Upper lobe of left lung (tissue), 6 donors: Measurements from ENCODE around the gene SMAD6. TPM values are rescaled to one million over a fixed set of nuclear protein-coding genes. Genes with fewer than 3 reads are reported as not detected.
A peak's percentile ranks its signal among the peaks of the same experiment; 100 is the strongest.
"Not testable (repeated sequence)": the region's sequence is repeated elsewhere in the genome, so short reads cannot be mapped to it uniquely, and the experiment has no call there.

Experiments
- ATAC-seq, 2 donors: fragments of 200-7000 bp; cut with Tn5 transposase; one replicate each; pipeline ENCODE4 v1.9.1; 2022; ENCODE audit warnings: mild to moderate bottlenecking in 2 of 2, moderate library complexity in 2 of 2; ENCODE audit not compliant: low FRiP score in 2 of 2
- DNase-seq, 2 donors: peaks; one replicate each; pipeline ENCODE4 v3.0.0-alpha.2; 2019 to 2020
- H3K27ac ChIP-seq, 4 donors: fragments of 200-600 bp; sonication (generic); one replicate each; pipeline ENCODE4 v1.5.1; 2016 to 2019
- H3K27me3 ChIP-seq, 4 donors: fragments of 200-600 bp; sonication (generic); one replicate each; pipeline ENCODE4 v1.5.1; 2017 to 2019
- H3K36me3 ChIP-seq, 4 donors: fragments of 200-600 bp; sonication (generic); one replicate each; pipeline ENCODE4 v1.5.1; 2016 to 2019
- H3K4me1 ChIP-seq, 4 donors: fragments of 200-600 bp; sonication (generic); one replicate each; pipeline ENCODE4 v1.5.1; 2018 to 2019
- H3K4me3 ChIP-seq, 4 donors: fragments of 200-600 bp; sonication (generic); one replicate each; pipeline ENCODE4 v1.5.1; 2017 to 2019; ENCODE audit warnings: mild to moderate bottlenecking in 2 of 4, moderate library complexity in 1 of 4
- H3K9me3 ChIP-seq, 4 donors: fragments of 200-600 bp; sonication (generic); one replicate each; pipeline ENCODE4 v1.5.1; 2018 to 2019
- EP300 ChIP-seq, 4 donors: sonication (generic); formaldehyde crosslinking; IDR thresholded peaks; one replicate each; pipeline ENCODE4 v1.5.1; 2017; ENCODE audit warnings: antibody characterized with exemption in 4 of 4, control low read depth in 2 of 4
- POLR2A ChIP-seq, 4 donors: fragments of 450-650 bp; IDR thresholded peaks; one replicate each; pipeline ENCODE4 v1.5.1; 2016 to 2017; ENCODE audit warnings: antibody characterized with exemption in 4 of 4, mild to moderate bottlenecking in 2 of 4
- POLR2AphosphoS5 ChIP-seq, 2 donors: sonication (generic); formaldehyde crosslinking; IDR thresholded peaks; one replicate each; pipeline ENCODE4 v1.5.1; 2017; ENCODE audit warnings: antibody characterized with exemption in 2 of 2
- WGBS, 2 donors: methylation state at CpG; one replicate each; pipeline ENCODE4 v1.1.5; 2017 to 2018; 5-methylcytosine and 5-hydroxymethylcytosine counted together
- total RNA-seq, 6 donors: library from RNA; depleted of rRNA in 4 of 6; stranded (reverse); fragments of >200 nt in 4 of 6; gene quantifications; one replicate each; pipeline versions ENCODE4 v1.1.0 to v1.2.1, GENCODE V29; 2016 to 2021
- TF ChIP-seq, protein P1 (sequence below), 6 experiments: fragments of 450-650 bp in 4 of 6; fragments of 200-600 bp in 2 of 6; sonication (generic) in 2 of 6; IDR thresholded peaks; one replicate each; pipeline ENCODE4 v1.5.1; 2016 to 2019; ENCODE audit warnings: antibody characterized with exemption in 6 of 6
- donor health status: DM: no; HTN: no; CAD: no; lungs with moderate emphysema.
- donor health status: DM: no; HTN: yes; CAD: no; lungs with severe emphysema.

Gene SMAD6
- total RNA-seq, 6 donors from 2014 or later, result 76.6 to 377 (median 102) TPM

- DNase-seq (no peak), ATAC-seq (no peak)
- WGBS, 2 donors, result 46 to 55% methylated on average over 6 of the region's 6 CpGs
- TF ChIP-seq EP300 (IDR thresholded peaks at IDR 0.05), result no peak
- TF ChIP-seq, protein P1, sequence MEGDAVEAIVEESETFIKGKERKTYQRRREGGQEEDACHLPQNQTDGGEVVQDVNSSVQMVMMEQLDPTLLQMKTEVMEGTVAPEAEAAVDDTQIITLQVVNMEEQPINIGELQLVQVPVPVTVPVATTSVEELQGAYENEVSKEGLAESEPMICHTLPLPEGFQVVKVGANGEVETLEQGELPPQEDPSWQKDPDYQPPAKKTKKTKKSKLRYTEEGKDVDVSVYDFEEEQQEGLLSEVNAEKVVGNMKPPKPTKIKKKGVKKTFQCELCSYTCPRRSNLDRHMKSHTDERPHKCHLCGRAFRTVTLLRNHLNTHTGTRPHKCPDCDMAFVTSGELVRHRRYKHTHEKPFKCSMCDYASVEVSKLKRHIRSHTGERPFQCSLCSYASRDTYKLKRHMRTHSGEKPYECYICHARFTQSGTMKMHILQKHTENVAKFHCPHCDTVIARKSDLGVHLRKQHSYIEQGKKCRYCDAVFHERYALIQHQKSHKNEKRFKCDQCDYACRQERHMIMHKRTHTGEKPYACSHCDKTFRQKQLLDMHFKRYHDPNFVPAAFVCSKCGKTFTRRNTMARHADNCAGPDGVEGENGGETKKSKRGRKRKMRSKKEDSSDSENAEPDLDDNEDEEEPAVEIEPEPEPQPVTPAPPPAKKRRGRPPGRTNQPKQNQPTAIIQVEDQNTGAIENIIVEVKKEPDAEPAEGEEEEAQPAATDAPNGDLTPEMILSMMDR (IDR thresholded peaks at IDR 0.05), result no peak
- H3K4me3 ChIP-seq, result peak overlapping the region in 1 of 4 donors; percentile 15
- H3K36me3 ChIP-seq, result peaks cover 0 to 16% (median 4%) of the 10 kb centered on the region in 4 donors
- H3K27me3 ChIP-seq, result no peaks in the 10 kb centered on the region
- H3K9me3 ChIP-seq, result peaks cover 0 to 8% (median 3%) of the 10 kb centered on the region in 4 donors
- H3K27ac ChIP-seq, result peak overlapping the region in 3 of 4 donors; percentile 9 to 84 (median 20)
- H3K4me1 ChIP-seq, result peaks cover 67 to 93% (median 81%) of the 10 kb centered on the region in 4 donors
These were observed 54.3 kb downstream of the SMAD6 start for GRCh38 chr15:66756295-66756694.

DNA sequence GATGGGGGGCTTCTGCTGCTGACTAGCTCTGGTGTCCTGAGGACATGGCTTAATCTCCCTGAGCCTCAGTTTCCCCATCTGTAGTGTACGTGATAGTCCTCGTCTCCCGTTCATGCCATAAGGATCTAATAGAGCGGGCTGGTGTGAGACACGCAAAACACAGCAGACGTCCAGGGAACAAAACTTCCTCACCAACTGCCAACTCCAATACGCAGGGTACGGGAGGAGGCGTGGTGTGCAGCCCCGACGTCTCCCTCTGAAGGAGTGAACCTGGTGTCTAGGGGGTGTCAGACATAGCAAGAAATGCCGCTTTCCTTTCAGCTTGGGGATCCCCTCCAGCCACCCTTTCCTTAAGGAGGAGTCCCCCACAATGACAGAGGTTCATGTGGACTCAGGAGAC, 55.0 kb downstream of the SMAD6 start:
- peak overlapping the region; percentile 47 to 84 (median 60) for H3K27ac ChIP-seq
- H3K4me1 ChIP-seq, result peaks cover 75 to 93% (median 81%) of the 10 kb centered on the region in 4 donors
- H3K36me3 ChIP-seq, result peaks cover 0 to 16% (median 3%) of the 10 kb centered on the region in 4 donors
- H3K4me3 ChIP-seq, result peak overlapping the region in 1 of 4 donors; percentile 15
- 60 to 74% methylated on average over 12 of the region's 12 CpGs for WGBS, 2 donors
- DNase-seq, result no peak
- H3K9me3 ChIP-seq, result peaks cover 0 to 8% (median 3%) of the 10 kb centered on the region in 4 donors
- no peaks in the 10 kb centered on the region for H3K27me3 ChIP-seq
- TF ChIP-seq POLR2A (IDR thresholded peaks at IDR 0.05) (no peak), EP300 (IDR thresholded peaks at IDR 0.05) (no peak), POLR2AphosphoS5 (IDR thresholded peaks at IDR 0.05) (no peak)
- TF ChIP-seq, protein P1 (IDR thresholded peaks at IDR 0.05), result no peak
- ATAC-seq, result no peak

GRCh38 chr15:66757521-66757920, 55.5 kb downstream of the SMAD6 start:
- WGBS, 2 donors, result 66 to 78% methylated on average over 7 to 11 of the region's 11 CpGs
- Histone ChIP-seq H3K9me3 (peaks cover 0 to 8% (median 3%) of the 10 kb centered on the region in 4 donors), H3K27ac (peak overlapping the region; percentile 47 to 84 (median 60)), H3K4me1 (peaks cover 80 to 93% (median 84%) of the 10 kb centered on the region in 4 donors), H3K4me3 (peak overlapping the region in 1 of 4 donors; percentile 15), H3K36me3 (peaks cover 0 to 16% (median 0%) of the 10 kb centered on the region in 4 donors), H3K27me3 (no peaks in the 10 kb centered on the region)
- ATAC-seq, result no peak
- DNase-seq, result no peak
- TF ChIP-seq EP300 (IDR thresholded peaks at IDR 0.05), result no peak
- TF ChIP-seq, protein P1 (IDR thresholded peaks at IDR 0.05), result no peak
- no peak for TF ChIP-seq POLR2A (IDR thresholded peaks at IDR 0.05)
- TF ChIP-seq POLR2AphosphoS5 (IDR thresholded peaks at IDR 0.05), result no peak

DNA sequence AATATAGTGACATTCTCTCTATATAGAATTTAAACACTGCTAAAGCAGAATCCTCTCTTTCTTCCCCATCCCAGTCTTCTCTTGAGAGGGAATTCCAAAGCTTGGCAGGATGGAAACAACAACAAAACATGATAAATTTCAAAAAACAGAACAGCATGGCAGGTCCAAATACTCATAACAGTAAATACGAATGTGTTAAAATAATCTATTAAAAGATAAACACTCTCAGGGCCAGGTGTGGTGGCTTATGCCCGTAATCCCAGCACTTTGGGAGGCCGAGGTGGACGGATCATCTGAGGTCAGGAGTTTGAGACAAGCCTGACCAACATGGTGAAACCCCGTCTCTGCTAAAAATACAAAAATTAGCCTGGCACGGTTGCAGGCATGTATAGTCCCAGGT, 56.2 kb downstream of the SMAD6 start:
- H3K36me3 ChIP-seq, result peaks cover 0 to 16% (median 0%) of the 10 kb centered on the region in 4 donors
- ATAC-seq, H3K4me3 ChIP-seq, H3K27me3 ChIP-seq, H3K9me3 ChIP-seq, DNase-seq: not testable (repeated sequence)
- peak overlapping the region in 3 of 4 donors; percentile 30 to 84 (median 60) for H3K27ac ChIP-seq
- 37 to 61% methylated on average over 6 of the region's 6 CpGs for WGBS, 2 donors
- H3K4me1 ChIP-seq, result peaks cover 80 to 93% (median 84%) of the 10 kb centered on the region in 4 donors

GRCh38 chr15:66758844-66759243, 56.8 kb downstream of the SMAD6 start:
- TF ChIP-seq, protein P1 (IDR thresholded peaks at IDR 0.05), result no peak
- no peak for TF ChIP-seq POLR2AphosphoS5 (IDR thresholded peaks at IDR 0.05)
- no peak for TF ChIP-seq POLR2A (IDR thresholded peaks at IDR 0.05)
- no peak for TF ChIP-seq EP300 (IDR thresholded peaks at IDR 0.05)
- Histone ChIP-seq H3K4me3 (no peak overlapping the region), H3K9me3 (peaks cover 0 to 8% (median 3%) of the 10 kb centered on the region in 4 donors), H3K27me3 (no peaks in the 10 kb centered on the region), H3K27ac (peak overlapping the region in 3 of 4 donors; percentile 30 to 84 (median 60)), H3K4me1 (peaks cover 80 to 93% (median 84%) of the 10 kb centered on the region in 4 donors), H3K36me3 (peaks cover 0 to 16% (median 0%) of the 10 kb centered on the region in 4 donors)
- 36 to 54% methylated on average over 3 of the region's 3 CpGs for WGBS, 2 donors
- DNase-seq (no peak), ATAC-seq (no peak)
